Measurements from ENCODE around the gene RAX.

The RAX gene

DNA sequence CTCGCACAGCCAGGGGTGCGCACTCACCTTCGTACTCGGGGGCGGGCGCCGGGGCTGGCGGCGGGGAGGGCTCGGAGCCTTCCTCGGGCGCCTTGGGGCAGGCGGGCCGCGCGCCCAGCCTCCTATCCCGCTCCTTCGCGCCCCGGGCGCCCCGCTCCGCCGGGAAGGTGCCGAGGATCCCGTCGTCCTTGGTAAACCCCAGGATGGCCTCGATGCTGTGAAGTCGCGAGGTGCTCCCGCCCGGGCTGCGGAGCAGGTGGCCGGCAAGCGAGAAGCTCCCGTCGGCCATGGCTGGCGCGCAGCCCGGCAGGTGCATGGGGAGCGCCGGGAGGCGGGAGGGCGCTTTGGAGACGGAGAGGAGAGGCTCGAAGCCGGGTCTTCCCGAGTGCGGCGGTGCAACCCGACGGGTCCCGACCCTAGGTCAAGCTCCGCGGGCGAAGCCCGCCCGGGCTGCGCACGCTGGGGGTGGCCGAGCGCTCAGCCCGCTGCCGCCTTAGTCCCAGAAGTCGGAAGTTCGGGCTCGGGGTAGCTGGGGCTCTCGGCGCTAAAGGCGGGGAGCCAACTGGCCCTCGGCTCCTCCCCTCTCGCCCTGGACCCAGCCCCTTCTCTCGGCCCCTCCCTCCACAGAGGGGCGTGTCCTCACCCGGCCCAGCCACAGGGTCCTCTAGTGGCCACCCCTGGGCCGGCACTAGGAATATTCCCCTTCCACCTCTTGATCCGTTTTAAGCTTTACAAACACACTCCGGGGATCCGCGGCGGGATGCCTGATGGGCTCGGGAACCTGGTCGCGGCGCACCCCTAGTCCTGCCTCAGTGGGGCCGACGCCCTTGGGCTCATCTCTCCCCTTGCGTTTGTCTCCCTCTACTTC, at the start of gene RAX:
RAX (minus strand) TSS at position 564 of the 868 bp plus-strand sequence; CDS start at position 316, 248 bp downstream.
- H3K9me3 ChIP-seq (ENCODE audit: insufficient read depth, low read depth, low read length) = no peaks in the 10 kb centered on the region
- no peaks in the 10 kb centered on the region for H3K27me3 ChIP-seq (ENCODE audit: insufficient read depth, low read length, poor library complexity, severe bottlenecking)
- H2AFZ ChIP-seq (ENCODE audit: low read length) = no peak within 1 kb of the TSS
- no peak within 1 kb of the TSS for H3K4me2 ChIP-seq (ENCODE audit: low read depth, low read length, poor library complexity, severe bottlenecking)
- no peaks in the 10 kb centered on the region for H3K36me3 ChIP-seq (ENCODE audit: insufficient read depth, low read length)
- no peaks in the 10 kb centered on the region for H3K9me2 ChIP-seq (replicated peaks; ENCODE audit: low read depth, low read length)
- H3F3A ChIP-seq (ENCODE audit: low read depth) = no peaks in the 10 kb centered on the region
- no peaks in the 10 kb centered on the region for H4K20me1 ChIP-seq (ENCODE audit: insufficient read depth, low read length, poor library complexity, severe bottlenecking)
- no peak within 1 kb of the TSS for H3K4me3 ChIP-seq (ENCODE audit: low read length, poor library complexity, severe bottlenecking)
- H3K79me2 ChIP-seq (ENCODE audit: insufficient read depth, low read length) = no peaks in the 10 kb centered on the region
- no peak for TF ChIP-seq CTCF (conservative IDR thresholded peaks at IDR 0.05; ENCODE audit: low read length)
- no peak for TF ChIP-seq EZH2phosphoT487 (IDR thresholded peaks at IDR 0.05; ENCODE audit: borderline replicate concordance)
- no peak within 1 kb of the TSS for H3K9ac ChIP-seq (ENCODE audit: low read depth, low read length, poor library complexity, severe bottlenecking)
- H3K4me1 ChIP-seq (ENCODE audit: insufficient read depth, low read length, poor library complexity, severe bottlenecking) = no peaks in the 10 kb centered on the region

DNA sequence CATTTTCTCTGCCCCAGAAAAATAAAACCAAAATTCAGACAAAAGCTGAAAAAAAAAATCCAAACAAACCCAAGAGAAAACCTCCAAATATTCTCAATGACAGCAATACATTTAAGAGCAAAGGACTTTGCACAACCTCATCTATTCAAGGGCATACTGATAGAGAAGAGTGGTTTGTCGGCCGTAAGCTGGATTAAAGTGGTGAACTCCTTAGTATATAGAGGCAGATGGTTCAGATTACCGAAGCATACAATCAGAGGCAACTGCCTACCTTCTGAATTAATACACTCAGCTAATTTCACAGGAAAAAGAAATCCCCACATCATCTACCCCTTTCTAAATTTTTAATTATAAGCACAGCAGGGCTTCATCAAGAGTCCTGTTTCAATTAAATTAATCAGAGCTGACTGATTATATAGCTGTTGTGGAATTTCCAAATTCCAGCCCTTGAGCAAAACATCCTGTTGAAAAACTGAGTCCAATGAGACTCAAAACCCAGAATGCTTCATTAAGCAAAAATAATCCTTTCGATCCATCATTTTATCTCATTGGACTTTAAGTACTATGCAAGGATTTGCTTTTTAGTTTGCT, 45.3 kb upstream of the RAX start, which contains the start of gene CPLX4:
CPLX4 (minus strand) TSS at position 190 of the 591 bp plus-strand sequence; CDS start at position 3, 187 bp downstream.
- H3F3A ChIP-seq (ENCODE audit: low read depth) = no peaks in the 10 kb centered on the region

DNA sequence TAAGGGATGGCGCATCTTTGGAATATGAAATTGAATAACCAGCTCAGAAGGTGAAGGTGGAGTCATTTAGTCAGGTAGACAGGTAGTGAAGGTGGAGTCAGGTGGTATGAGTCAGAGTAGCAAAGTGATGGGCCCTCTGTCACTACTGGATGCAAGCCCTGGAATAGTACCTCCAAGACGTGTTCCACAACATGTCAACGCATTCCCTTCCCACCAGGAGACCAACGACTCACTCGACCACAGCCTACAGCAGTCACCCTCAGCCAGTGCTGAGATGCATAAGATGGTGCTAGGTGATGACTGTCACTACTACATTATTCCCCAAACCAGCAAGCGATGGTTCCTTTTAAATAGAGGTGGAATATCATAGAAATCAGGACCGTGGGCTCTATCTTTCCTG, 38.4 kb upstream of the RAX start:
- no peaks in the 10 kb centered on the region for H4K20me1 ChIP-seq (ENCODE audit: insufficient read depth, low read length, poor library complexity, severe bottlenecking)
- no peaks in the 10 kb centered on the region for H3K27me3 ChIP-seq (ENCODE audit: insufficient read depth, low read length, poor library complexity, severe bottlenecking)
- no peaks in the 10 kb centered on the region for H3K79me2 ChIP-seq (ENCODE audit: insufficient read depth, low read length)

More for the DNA sequence above, 45.3 kb upstream of the RAX start, which contains the start of gene CPLX4:
- Histone ChIP-seq H3K4me3 (ENCODE audit: low read length, poor library complexity, severe bottlenecking) (no peak within 1 kb of the TSS), H3K27me3 (ENCODE audit: insufficient read depth, low read length, poor library complexity, severe bottlenecking) (no peaks in the 10 kb centered on the region), H3K9me3 (ENCODE audit: insufficient read depth, low read depth, low read length) (no peaks in the 10 kb centered on the region), H4K20me1 (ENCODE audit: insufficient read depth, low read length, poor library complexity, severe bottlenecking) (no peaks in the 10 kb centered on the region), H3K4me1 (ENCODE audit: insufficient read depth, low read length, poor library complexity, severe bottlenecking) (no peaks in the 10 kb centered on the region), H3K79me2 (ENCODE audit: insufficient read depth, low read length) (no peaks in the 10 kb centered on the region), H3K36me3 (ENCODE audit: insufficient read depth, low read length) (no peaks in the 10 kb centered on the region), H3K9ac (ENCODE audit: low read depth, low read length, poor library complexity, severe bottlenecking) (no peak within 1 kb of the TSS), H3K9me2 (replicated peaks; ENCODE audit: low read depth, low read length) (no peaks in the 10 kb centered on the region), H3K4me2 (ENCODE audit: low read depth, low read length, poor library complexity, severe bottlenecking) (no peak within 1 kb of the TSS), H2AFZ (ENCODE audit: low read length) (no peak within 1 kb of the TSS)
- TF ChIP-seq CTCF (conservative IDR thresholded peaks at IDR 0.05; ENCODE audit: low read length) (no peak), EZH2phosphoT487 (IDR thresholded peaks at IDR 0.05; ENCODE audit: borderline replicate concordance) (no peak)

More for the DNA sequence above, 38.4 kb upstream of the RAX start:
- Histone ChIP-seq H3K9me3 (ENCODE audit: insufficient read depth, low read depth, low read length) (no peaks in the 10 kb centered on the region), H3K9me2 (replicated peaks; ENCODE audit: low read depth, low read length) (no peaks in the 10 kb centered on the region), H3F3A (ENCODE audit: low read depth) (no peaks in the 10 kb centered on the region), H3K4me3 (ENCODE audit: low read length, poor library complexity, severe bottlenecking) (no peak overlapping the region), H3K4me2 (ENCODE audit: low read depth, low read length, poor library complexity, severe bottlenecking) (no peak overlapping the region), H3K36me3 (ENCODE audit: insufficient read depth, low read length) (no peaks in the 10 kb centered on the region), H2AFZ (ENCODE audit: low read length) (no peak overlapping the region), H3K9ac (ENCODE audit: low read depth, low read length, poor library complexity, severe bottlenecking) (no peak overlapping the region), H3K4me1 (ENCODE audit: insufficient read depth, low read length, poor library complexity, severe bottlenecking) (no peaks in the 10 kb centered on the region)
- TF ChIP-seq CTCF (conservative IDR thresholded peaks at IDR 0.05; ENCODE audit: low read length) (no peak), EZH2phosphoT487 (IDR thresholded peaks at IDR 0.05; ENCODE audit: borderline replicate concordance) (no peak)

Data from Loucy (cell line).